H9 (cell line): Measurements from ENCODE around the gene ACKR4. TPM values are rescaled to one million over a fixed set of nuclear protein-coding genes. Genes with fewer than 3 reads are reported as not detected.

ENCODE experiments used
- DNase-seq: peaks from one replicate; pipeline ENCODE4 v3.0.0-alpha.2; 2017
- H2AFZ ChIP-seq: one replicate; pipeline ENCODE4 v1.6.1; 2013; ENCODE audit warnings: mild to moderate bottlenecking, low read length, control low read depth, moderate library complexity
- H2AK5ac ChIP-seq: 2 replicates; pipeline ENCODE4 v1.6.1; 2013; ENCODE audit warnings: low read length, control low read depth, mixed read lengths; ENCODE audit not compliant: insufficient read length
- H2BK120ac ChIP-seq: one replicate; pipeline ENCODE4 v1.6.1; 2013; ENCODE audit warnings: low read depth, mild to moderate bottlenecking, low read length, control low read depth, inconsistent platforms; ENCODE audit not compliant: poor library complexity, severe bottlenecking
- H2BK12ac ChIP-seq: 2 replicates; pipeline ENCODE4 v1.6.1; 2013; ENCODE audit warnings: low read length, control low read depth, mixed read lengths, low read depth; ENCODE audit not compliant: insufficient read length
- H2BK15ac ChIP-seq: 2 replicates; pipeline ENCODE4 v1.6.1; 2013; ENCODE audit warnings: low read depth, low read length, control low read depth
- H2BK20ac ChIP-seq: one replicate; pipeline ENCODE4 v1.6.1; 2013; ENCODE audit warnings: low read depth, mild to moderate bottlenecking, low read length, control low read depth, inconsistent platforms; ENCODE audit not compliant: poor library complexity, severe bottlenecking
- H2BK5ac ChIP-seq: 2 replicates; pipeline ENCODE4 v1.6.1; 2013; ENCODE audit warnings: low read length, control low read depth, mixed read lengths; ENCODE audit not compliant: insufficient read length
- H3K14ac ChIP-seq: 2 replicates; pipeline ENCODE4 v1.6.1; 2013; ENCODE audit warnings: low read length, control low read depth; ENCODE audit not compliant: insufficient read depth
- H3K18ac ChIP-seq: 2 replicates; pipeline ENCODE4 v1.6.1; 2013; ENCODE audit warnings: low read depth, mild to moderate bottlenecking, mixed read lengths, low read length, control low read depth; ENCODE audit not compliant: insufficient read length
- H3K23ac ChIP-seq: 2 replicates; pipeline ENCODE4 v1.6.1; 2013; ENCODE audit warnings: low read length, control low read depth, mixed read lengths, low read depth; ENCODE audit not compliant: insufficient read length
- H3K23me2 ChIP-seq: 2 replicates; pipeline ENCODE4 v1.6.1; 2013; ENCODE audit warnings: low read depth, mild to moderate bottlenecking, mixed read lengths, low read length, control low read depth; ENCODE audit not compliant: insufficient read length, poor library complexity, severe bottlenecking
- H3K27ac ChIP-seq: 2 replicates; pipeline ENCODE4 v1.5.1; 2013; ENCODE audit warnings: low read length, control low read depth, mixed read lengths, low read depth; ENCODE audit not compliant: insufficient read length
- H3K27me3 ChIP-seq: 2 replicates; pipeline ENCODE4 v1.6.1; 2013; ENCODE audit warnings: low read length, control low read depth, inconsistent platforms; ENCODE audit not compliant: insufficient read depth
- H3K4ac ChIP-seq: 2 replicates; pipeline ENCODE4 v1.6.1; 2013; ENCODE audit warnings: low read depth, mild to moderate bottlenecking, control low read depth, inconsistent platforms, low read length, moderate library complexity
- H3K4me1 ChIP-seq: 2 replicates; pipeline ENCODE4 v1.6.1; 2013; ENCODE audit warnings: low read length, control low read depth, inconsistent platforms; ENCODE audit not compliant: insufficient read depth
- H3K4me2 ChIP-seq: 2 replicates; pipeline ENCODE4 v1.6.1; 2013; ENCODE audit warnings: low read length, control low read depth, mixed read lengths; ENCODE audit not compliant: insufficient read length, insufficient read depth
- H3K56ac ChIP-seq: 2 replicates; pipeline ENCODE4 v1.6.1; 2013; ENCODE audit warnings: low read depth, mild to moderate bottlenecking, mixed read lengths, low read length, control low read depth; ENCODE audit not compliant: insufficient read length
- H3K79me1 ChIP-seq: 2 replicates; pipeline ENCODE4 v1.6.1; 2013; ENCODE audit warnings: low read depth, mild to moderate bottlenecking, moderate library complexity, low read length, control low read depth, inconsistent platforms; ENCODE audit not compliant: insufficient read depth, poor library complexity, severe bottlenecking
- H3K79me2 ChIP-seq: 2 replicates; pipeline ENCODE4 v1.6.1; 2013; ENCODE audit warnings: low read length, control low read depth, inconsistent platforms; ENCODE audit not compliant: insufficient read depth
- H3K9ac ChIP-seq: 2 replicates; pipeline ENCODE4 v1.6.1; 2013; ENCODE audit warnings: low read length, control low read depth, mixed read lengths; ENCODE audit not compliant: insufficient read length; ENCODE audit errors: extremely low read depth
- H3K9me3 ChIP-seq: one replicate; pipeline ENCODE4 v1.6.1; 2013; ENCODE audit warnings: low read depth, low read length, inconsistent platforms; ENCODE audit not compliant: control insufficient read depth
- H3T11ph ChIP-seq: one replicate; pipeline ENCODE4 v1.6.1; 2013; ENCODE audit warnings: mild to moderate bottlenecking, low read length, control low read depth, inconsistent platforms
- H4K20me1 ChIP-seq: one replicate; pipeline ENCODE4 v1.6.1; 2013; ENCODE audit not compliant: control insufficient read depth, insufficient read length, insufficient read depth
- H4K5ac ChIP-seq: 2 replicates; pipeline ENCODE4 v1.6.1; 2013; ENCODE audit warnings: low read depth, mild to moderate bottlenecking, mixed read lengths, low read length, control low read depth; ENCODE audit not compliant: insufficient read length
- H4K8ac ChIP-seq: replicated peaks from 2 replicates; pipeline ENCODE4 v1.6.1; 2013; ENCODE audit warnings: low read length, control low read depth, mixed read lengths, low read depth; ENCODE audit not compliant: insufficient read length
- H4K91ac ChIP-seq: 2 replicates; pipeline ENCODE4 v1.6.1; 2013; ENCODE audit warnings: low read depth, mild to moderate bottlenecking, moderate library complexity, mixed read lengths, low read length, control low read depth; ENCODE audit not compliant: insufficient read length
- H3K27ac Mint-ChIP-seq, 3 experiments: 2 replicates in 2 of 3; 3 replicates in 1 of 3; pipeline ENCODE4 v1.8.0; 2020 to 2021; ENCODE audit warnings: mixed read lengths in 3 of 3, mild to moderate bottlenecking in 1 of 3, moderate library complexity in 1 of 3
- H3K27me3 Mint-ChIP-seq: 2 replicates; pipeline ENCODE4 v1.8.0; 2021; ENCODE audit warnings: low read depth, mild to moderate bottlenecking, moderate library complexity, mixed read lengths
- H3K36me3 Mint-ChIP-seq, 3 experiments: 2 replicates in 2 of 3; 3 replicates in 1 of 3; pipeline ENCODE4 v1.8.0; 2020 to 2021; ENCODE audit warnings: low read depth in 3 of 3, mixed read lengths in 3 of 3; ENCODE audit not compliant: insufficient read depth in 1 of 3
- H3K4me1 Mint-ChIP-seq, 2 experiments: 2 replicates each; pipeline ENCODE4 v1.8.0; 2020; ENCODE audit warnings: mixed read lengths in 2 of 2
- H3K4me3 Mint-ChIP-seq, 2 experiments: 2 replicates in 1 of 2; 3 replicates in 1 of 2; pipeline ENCODE4 v1.8.0; 2020 to 2021; ENCODE audit warnings: mild to moderate bottlenecking in 2 of 2, mixed read lengths in 2 of 2, moderate library complexity in 1 of 2
- H3K9me3 Mint-ChIP-seq, 2 experiments: 2 replicates in 1 of 2; 3 replicates in 1 of 2; pipeline ENCODE4 v1.8.0; 2020; ENCODE audit warnings: mild to moderate bottlenecking in 2 of 2, mixed read lengths in 2 of 2, moderate library complexity in 1 of 2
- CTCF ChIP-seq: fragments of 200-600 bp; sonication (generic); conservative IDR thresholded peaks from 3 replicates; pipeline ENCODE4 v1.8.0; 2021; ENCODE audit warnings: antibody characterized with exemption, mild to moderate bottlenecking
- WGBS: extraction: QIAGEN DNeasy Blood & Tissue Kit; methylation state at CpG from one replicate; pipeline ENCODE4 v1.1.7; 2013; ENCODE audit warnings: missing lambda C conversion rate, low lambda C conversion rate, mixed read lengths; ENCODE audit not compliant: insufficient read length; ENCODE audit errors: extremely low coverage; 5-methylcytosine and 5-hydroxymethylcytosine counted together
- total RNA-seq: library from RNA; stranded (reverse); gene quantifications from 2 replicates; pipeline ENCODE4 v1.2.1, GENCODE V29; 2021

Gene ACKR4
- total RNA-seq, 1 experiment from 2014 or later = not detected

GRCh38 chr3:132643366-132643765 lies 46.3 kb downstream of the ACKR4 start:
- H3K27ac Mint-ChIP-seq = peak overlapping the region in 1 of 3 experiments; percentile 87; a peak in 2 of 7 replicates
- Histone ChIP-seq H3K27ac (no peak overlapping the region), H3K9me3 (no peaks in the 10 kb centered on the region)

More at GRCh38 chr3:132643366-132643765, 46.3 kb downstream of the ACKR4 start:
- Mint-ChIP-seq H3K9me3 (no peaks in the 10 kb centered on the region), H3K27me3 (no peaks in the 10 kb centered on the region), H3K4me1 (no peaks in the 10 kb centered on the region), H3K36me3 (peaks cover 0 to 8% (median 4%) of the 10 kb centered on the region in 3 experiments; a peak in 2 of 7 replicates), H3K4me3 (no peak overlapping the region)
- Histone ChIP-seq H3K4ac (no peak overlapping the region), H2BK20ac (no peak overlapping the region), H3K79me2 (no peaks in the 10 kb centered on the region), H3K23me2 (no peaks in the 10 kb centered on the region), H3K4me1 (no peaks in the 10 kb centered on the region), H2AK5ac (no peak overlapping the region), H3T11ph (no peak overlapping the region), H4K20me1 (no peaks in the 10 kb centered on the region), H4K8ac (no peak overlapping the region), H3K14ac (no peak overlapping the region), H2BK12ac (no peak overlapping the region), H3K4me2 (no peak overlapping the region), H3K27me3 (no peaks in the 10 kb centered on the region), H3K9ac (no peak overlapping the region), H3K79me1 (no peaks in the 10 kb centered on the region), H2AFZ (no peak overlapping the region), H3K23ac (no peak overlapping the region), H4K5ac (no peak overlapping the region), H4K91ac (no peak overlapping the region), H3K56ac (no peak overlapping the region), H2BK5ac (no peak overlapping the region), H2BK15ac (no peak overlapping the region), H2BK120ac (no peak overlapping the region), H3K18ac (no peak overlapping the region)
- DNase-seq = no peak
- no peak for TF ChIP-seq CTCF
- WGBS = no CpG with 5 or more reads among the region's 2 CpGs
